Measurements from ENCODE around the gene UNC80. TPM values are rescaled to one million over a fixed set of nuclear protein-coding genes. Genes with fewer than 3 reads are reported as not detected.

Gene UNC80
- total RNA-seq, 1 experiment from 2014 or later = under 0.01 TPM

DNA sequence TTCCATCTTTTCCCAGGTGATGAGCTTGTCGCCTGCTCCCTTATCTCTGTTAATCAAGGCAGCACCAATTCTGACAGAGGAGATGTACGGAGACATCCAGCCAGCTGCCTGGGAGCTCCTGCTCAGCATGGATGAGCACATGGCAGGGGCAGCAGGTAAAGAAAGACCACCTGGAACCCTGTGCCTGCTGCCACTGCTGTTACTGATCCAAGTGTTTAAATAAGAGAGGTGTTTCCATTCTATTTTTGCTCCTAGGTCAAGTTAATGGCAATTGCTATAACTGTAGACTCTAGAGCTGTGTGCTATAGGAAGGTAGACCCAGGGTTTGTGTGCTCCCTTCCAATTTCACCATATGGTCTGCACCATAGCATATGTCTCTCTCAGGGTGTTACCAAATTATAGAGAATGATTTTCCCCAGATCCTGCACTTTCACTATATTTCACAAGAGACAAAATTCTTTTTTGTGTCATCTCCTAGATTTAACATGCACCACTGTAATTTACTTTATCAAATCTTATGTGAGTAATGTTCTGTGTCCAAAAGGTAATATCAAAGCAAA is 142.2 kb downstream of the UNC80 start:
- no peak for DNase-seq (ENCODE audit: low read depth)

DNA sequence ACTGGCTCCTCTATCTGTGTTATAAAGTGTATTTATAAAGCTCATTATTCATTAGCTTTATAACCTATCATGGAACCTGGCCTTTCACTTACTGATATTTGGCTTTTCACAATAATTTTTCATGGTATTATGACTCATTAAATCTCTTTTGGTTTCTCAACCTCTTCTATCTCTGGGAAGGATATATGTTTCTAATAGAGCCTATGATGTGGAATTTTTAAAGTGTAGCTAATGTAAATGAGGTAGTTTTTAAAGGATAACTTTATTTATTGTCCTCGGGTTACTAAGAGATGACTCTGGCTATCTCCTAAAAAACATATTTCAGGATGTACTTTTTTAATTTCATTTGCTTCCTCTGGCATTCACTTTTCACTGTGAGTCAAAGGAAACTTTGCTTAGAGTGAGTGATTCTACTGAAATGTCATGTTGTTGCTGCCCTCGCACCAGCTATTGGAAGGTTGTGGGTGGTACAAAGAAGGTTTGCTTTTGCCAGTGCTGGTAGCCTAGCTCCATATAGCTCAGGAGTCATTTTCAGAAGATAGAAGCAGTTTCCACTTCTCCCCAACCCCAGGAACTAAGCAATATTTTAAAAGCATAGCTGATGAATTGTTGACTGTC is 145.6 kb downstream of the UNC80 start:
- DNase-seq (ENCODE audit: low read depth) = no peak

DNA sequence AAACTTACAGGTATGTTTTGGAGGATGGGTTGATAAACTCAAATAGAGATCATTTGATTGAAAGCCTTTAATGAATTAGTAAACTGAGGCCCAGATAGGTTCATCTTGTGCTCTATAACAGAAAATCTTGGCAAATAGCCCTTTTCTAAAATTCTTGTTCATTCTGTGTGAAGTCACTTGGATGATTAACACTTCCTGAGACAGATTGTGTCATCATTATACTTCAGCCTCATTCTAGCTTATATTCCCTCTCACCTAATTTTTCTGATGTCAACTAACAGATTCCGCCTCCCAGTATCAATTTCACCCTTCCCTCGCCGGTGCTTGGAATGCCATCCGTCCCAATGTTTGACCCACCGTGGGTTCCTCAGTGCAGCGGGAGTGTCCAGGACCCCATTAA is 146.6 kb downstream of the UNC80 start:
- DNase-seq (ENCODE audit: low read depth) = no peak

DNA sequence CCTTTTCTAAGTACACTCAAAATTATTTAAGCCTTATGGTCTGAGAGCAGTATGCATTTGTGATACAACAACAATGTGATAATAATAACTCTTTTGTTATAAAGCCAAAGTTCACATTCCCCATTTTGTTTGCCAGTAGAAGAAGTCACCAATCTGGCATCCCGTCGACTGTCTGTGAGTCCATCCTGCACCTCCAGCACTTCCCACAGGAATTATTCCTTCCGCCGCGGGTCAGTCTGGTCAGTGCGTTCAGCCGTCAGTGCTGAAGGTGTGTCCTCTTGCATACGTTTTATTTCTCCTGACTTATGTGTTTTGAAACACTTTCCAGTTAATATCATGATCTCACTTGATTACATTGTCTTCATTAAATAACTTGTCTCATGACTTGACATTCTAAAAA is 150.5 kb downstream of the UNC80 start:
- DNase-seq (ENCODE audit: low read depth) = no peak

DNA sequence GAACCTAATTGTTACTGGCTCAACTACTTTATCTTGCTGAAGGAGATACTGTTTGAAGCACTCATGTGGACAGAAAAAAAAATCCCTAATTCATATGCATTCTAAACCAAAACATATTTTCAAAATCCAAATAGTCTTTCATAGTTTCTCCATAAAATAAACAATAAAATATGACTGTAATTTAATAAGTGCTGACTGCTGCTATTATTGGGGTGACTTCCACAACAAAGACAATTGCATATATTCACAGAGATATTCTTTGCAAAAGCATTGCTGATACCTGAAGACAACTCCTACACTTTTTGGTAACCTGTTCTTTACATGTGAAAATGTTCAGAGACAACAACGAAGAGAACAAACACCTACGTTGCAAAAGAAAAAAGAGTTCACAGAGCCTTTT is 157.7 kb downstream of the UNC80 start:
- DNase-seq (ENCODE audit: low read depth) = no peak

DNA sequence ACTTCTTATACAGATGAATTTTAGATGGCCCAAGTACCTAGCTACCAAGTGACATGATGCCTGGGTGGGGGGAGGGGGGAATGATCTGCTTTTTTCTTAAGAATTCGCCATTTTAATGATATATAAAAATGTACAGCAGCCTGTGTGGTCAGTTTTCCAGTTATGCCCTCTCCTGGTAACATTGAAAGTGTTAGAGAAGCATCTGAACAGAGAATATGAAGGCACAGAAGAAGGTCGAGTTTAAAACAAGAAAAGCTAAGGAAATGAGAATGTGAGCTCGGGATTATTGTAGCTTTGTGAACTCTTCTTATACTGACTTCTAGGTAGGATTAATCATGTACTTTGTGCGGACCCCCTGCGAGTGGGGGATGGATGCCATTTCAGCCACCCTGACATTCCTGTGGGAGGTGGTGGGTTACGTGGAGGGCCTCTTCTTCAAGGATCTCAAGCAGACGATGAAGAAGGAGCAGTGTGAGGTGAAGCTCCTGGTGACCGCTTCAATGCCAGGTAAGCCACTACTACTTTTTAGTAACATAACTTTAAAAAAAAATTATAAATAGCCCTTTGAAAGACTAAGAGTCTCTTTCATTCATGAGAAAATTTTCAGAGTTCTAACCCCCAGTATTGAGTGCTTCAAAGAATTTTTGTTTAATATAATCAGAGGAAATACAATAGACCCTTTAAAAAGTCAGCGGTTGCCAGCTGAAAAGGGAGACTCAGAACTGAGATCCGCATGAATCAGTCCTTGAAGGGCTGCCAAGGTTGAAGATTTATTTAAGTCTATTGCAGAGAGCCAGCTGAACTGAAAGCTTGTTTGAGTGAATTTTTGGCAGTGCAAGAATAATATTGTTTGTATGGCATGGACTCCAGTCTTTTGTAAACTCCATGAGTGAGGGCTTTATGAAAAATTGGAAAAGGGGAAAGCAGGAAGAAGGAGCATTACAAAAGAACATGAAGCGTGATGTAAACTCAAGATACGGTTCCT is 162.2 kb downstream of the UNC80 start:
- peak; percentile 75 for DNase-seq (ENCODE audit: low read depth)

DNA sequence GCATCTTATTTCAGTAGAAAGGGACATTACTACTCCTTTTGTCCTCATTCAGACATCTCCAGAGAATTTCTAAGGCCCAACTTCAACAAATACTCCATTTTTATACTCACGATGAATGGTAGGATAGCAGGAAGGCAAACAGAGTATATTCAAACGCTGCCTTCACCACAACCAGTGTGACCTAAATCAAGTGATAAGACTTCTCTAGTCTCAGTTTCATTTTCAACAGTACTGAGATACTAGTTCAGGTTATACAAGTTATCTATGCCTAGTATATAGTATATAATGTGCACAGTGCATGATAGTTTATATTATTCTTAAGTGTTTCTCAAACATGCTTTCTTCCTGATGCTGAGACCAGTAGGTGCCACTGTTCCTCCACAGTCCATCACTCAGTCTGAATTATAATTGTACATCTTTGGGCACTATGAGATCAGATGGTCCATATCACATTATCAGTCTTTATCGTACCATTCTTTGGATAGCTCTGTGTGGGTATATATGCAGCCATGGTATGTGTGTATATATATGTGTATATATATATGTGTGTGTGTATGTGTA is 164.6 kb downstream of the UNC80 start:
- no peak for DNase-seq (ENCODE audit: low read depth)

DNA sequence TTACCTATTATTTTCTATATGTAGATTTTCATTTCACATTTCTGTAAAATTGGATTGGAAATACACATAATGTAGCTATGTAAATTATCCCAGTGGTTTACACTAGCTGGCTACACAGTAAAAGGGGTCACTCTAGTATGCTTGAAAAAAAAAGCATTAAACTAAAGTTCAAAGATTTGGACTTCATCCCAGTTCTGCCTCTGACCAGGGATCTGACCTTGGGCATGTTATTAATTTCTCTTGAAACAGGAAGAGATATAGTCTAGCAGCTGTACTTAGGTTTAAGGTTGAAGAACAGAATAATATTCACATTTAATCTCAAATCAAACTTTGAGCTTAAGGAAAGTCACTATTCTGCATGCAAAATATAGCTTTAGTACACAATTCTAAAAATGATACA is 166.3 kb downstream of the UNC80 start:
- DNase-seq (ENCODE audit: low read depth) = no peak

DNA sequence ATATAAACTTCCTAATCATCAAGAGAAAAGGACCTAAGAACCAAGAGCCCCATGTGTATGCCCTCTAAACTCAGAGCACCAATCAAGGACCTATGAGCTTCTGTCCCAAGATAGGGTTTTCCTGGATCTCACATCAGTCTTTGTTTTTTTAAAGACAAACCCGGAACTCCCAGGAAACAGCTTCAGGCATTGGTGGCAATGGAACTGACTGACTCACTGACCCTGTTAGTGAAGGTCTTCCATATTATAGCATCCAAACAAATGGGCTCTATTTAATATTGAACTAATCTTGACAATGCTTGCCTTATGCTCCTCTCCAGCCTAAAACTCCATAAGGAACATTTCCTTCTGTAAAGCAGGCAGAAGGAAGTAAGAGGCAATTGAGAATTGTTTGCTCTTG is 167.3 kb downstream of the UNC80 start:
- DNase-seq (ENCODE audit: low read depth) = peak; percentile 61

DNA sequence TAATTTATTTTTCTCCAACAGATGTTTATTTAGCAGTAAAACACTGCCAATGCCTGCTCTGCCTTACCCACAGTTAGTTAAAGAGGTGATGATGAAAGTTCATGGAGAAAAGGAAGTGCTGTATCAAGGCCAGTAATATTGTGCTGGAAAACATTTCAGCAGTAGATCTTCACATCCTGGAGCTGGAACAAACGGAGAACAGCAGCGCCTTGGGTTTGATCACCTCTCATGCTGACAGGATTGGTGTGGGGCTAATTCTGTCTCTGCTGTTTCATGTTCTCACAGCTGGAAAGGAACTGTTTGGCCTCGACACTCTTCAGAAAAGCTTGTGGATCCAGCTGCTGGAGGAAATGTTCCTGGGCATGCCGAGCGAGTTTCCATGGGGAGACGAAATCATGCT is 169.3 kb downstream of the UNC80 start:
- no peak for DNase-seq (ENCODE audit: low read depth)

DNA sequence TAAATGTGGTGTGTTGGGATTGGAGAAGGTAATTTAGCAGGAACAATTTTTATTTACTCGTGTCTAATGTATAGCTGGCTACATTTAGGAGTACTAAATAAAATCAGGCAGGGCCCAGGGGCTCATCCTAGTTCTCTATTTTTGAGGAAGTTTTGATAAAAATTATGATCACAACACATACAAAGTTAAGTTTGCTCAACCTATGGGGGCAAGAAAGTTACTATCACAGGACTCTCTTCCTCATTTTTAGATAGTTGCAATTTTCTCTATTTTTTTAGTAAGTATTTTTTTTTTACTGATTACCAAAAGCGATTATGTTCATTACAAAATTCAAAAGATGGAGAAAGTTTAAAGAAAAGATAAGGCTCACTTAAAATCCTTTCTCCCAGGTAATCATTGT is 170.8 kb downstream of the UNC80 start:
- DNase-seq (ENCODE audit: low read depth) = no peak

DNA sequence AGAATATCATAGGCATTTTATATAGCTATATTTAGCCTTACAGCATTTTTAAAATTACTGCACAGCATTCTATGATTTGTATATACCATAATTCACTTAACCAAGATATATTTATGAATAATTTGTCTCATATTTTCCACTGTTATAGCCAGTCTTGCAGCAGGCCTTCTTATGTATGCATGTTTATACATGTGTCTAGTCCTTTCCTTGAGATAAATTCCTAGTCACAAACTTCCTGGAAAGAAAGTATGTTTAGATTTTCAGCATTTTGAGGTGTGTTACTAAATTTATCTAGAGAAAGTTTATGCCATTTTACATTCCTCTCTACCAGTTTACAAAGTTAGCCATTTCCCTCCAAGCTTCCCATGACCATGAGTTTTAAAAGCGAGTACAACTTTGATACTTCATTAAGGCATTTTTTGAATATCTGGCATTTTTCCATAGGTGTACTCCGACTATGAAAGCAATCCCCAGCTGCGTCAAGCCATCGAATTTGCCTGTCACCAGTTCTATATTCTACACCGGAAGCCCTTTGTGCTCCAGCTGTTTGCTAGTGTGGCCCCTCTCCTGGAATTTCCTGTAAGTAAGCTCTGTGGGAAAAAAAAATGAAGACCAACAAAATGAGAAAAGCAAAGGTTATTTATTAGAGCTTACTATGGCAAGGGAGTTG is 171.4 kb downstream of the UNC80 start:
- DNase-seq (ENCODE audit: low read depth) = no peak

DNA sequence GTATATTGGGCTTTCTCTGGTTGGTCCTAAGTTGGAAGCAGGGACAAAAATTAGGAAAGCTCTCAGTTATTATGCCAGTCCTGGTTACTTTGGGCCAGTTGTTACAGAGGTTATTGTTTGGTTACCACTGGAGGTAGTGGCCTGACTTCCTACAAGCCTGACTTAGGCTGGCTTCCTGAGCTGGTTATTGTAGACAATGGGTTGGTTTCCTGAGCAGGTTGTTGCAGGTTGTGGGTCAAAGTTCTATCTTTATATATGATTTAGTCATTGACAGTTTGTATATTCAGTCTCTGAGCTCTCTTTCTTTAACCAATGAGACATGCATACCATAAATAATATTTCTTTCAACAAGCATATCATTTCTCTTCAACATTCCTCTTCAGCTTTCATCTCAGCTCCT is 172.1 kb downstream of the UNC80 start:
- DNase-seq (ENCODE audit: low read depth) = no peak

DNA sequence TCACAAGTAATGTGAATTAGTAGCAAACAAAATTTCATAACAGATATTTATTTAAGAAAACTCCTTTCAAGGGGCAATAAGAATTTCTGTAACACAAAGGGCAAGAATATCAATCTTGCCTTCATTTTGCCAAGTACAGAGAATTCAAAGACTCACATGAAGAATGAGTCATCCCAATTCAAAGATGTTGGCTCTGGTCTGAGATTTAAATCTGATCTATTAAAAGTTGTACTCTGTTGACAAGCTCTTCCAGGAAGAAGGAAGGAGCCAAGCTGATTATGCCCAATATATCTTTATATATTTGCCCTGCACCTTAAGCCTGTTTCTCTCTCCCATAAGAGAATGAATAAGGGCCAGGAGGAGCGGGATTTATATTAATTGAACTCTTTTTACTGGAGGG is 174.9 kb downstream of the UNC80 start:
- peak; percentile 6 for DNase-seq (ENCODE audit: low read depth)

DNA sequence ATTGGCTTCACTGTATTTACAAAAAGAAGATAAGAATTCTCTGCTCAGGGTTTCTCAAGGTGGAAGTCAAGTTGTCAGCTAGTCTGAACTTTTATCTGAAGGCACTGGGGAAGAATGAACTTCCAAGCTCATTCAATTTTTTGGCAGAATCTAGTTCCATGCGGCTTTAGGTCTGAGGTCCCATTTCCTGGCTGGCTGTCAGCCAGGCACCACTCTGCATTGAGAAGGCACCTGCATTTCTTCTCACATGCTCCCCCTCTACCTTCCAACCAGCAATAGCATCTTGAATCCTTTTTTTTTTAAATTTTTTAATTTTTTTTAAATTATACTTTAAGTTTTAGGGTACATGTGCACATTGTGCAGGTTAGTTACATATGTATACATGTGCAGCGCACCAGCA is 184.6 kb downstream of the UNC80 start:
- DNase-seq (ENCODE audit: low read depth) = no peak

DNA sequence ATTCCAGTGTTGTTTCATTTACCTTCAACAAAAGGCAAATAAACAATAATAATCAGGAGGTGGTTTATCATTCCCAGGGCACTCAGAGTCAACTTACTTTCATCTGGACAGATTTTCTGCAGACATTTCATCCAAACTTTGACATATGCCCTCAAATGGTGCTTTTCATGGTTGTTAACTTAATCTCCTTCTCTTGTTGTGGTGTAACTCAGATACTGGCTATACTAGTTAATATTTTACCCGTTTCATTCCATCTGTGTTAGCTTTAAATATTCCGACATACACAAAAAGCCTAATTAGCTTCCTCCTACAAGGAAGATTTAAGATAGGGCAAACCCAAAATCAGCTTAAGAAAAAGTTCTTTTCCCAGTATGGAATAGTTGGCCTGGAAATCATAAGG is 186.4 kb downstream of the UNC80 start:
- no peak for DNase-seq (ENCODE audit: low read depth)

DNA sequence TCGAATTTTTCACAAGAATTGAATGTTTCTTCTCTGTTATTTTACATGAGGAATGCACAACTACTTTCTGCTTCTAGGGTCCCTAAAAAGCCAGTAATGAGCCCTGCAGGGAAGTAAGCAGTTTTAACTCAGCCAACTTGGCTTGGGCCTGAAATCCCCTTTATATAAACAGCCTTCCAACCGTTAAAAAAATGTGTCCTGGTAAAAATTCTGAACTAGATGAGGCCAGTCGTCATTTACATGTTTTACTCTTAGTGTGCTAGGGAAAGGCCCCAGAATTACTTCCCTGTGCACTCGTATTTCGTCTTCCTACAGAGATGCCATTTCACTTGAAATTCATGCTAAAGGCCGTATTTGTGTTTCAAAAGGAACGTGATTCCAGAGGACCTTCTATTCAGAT is 188.4 kb downstream of the UNC80 start:
- no peak for DNase-seq (ENCODE audit: low read depth)

DNA sequence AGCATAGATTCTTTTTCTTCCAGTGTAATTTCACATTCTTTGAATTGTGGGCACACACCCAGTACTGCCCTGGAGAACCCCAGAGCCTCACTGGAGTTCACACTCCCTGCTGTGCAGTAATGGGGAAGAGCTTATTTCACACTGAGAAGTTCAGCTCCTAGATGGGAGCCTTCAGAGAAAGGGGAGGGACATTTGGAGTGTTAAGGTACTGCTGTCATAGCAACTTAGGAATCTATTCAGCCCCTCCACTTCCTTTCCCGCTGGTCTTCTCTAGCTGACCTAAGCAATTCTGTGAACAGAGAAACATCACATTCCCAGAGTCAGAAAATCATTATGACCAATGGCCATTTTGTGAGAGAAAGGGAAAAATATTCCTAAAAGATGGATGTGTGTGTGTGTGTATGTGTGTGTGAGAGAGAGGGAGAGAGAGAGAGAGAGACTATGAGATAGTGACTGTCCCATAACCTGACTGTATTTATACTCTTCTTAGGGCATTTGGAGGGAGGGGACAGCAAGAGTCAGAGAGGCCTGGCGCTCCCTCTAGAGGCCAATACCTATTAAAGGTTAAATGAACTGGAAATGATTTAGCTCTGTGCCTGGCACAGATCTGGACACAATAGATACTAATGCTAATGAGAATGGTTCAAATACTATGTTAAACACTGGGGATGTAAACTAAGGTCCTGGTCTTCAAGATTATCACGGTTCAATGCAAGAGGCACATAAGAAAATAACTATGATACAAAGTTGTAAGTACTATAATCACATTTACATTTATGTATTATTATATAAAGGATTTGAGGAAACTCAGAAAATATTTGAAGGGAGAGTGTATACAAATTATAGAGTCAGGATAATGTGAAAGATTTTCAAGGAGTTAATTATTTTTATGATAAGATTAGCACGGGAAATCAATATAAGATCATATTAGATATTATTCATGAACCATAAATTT is 189.3 kb downstream of the UNC80 start:
- DNase-seq (ENCODE audit: low read depth) = peak; percentile 57

DNA sequence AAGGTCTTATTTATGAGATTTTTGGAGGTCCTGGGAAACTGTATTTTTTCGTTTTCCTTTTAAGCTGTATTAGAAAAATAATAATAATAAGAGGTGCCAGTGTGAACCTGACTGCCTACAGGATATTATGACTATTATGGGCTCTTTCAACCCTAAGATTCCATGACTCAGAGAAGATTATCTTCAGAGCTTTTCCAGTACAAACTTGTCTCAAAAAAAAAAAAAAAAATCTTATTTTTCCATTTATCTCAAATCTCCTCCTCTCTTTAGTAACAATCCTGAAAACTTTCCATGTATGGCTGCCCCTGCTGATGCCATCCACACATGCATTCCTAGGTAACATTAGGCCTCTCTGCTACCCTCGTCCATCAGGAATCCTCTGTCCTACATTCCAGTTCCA is 194.1 kb downstream of the UNC80 start:
- no peak for DNase-seq (ENCODE audit: low read depth)

DNA sequence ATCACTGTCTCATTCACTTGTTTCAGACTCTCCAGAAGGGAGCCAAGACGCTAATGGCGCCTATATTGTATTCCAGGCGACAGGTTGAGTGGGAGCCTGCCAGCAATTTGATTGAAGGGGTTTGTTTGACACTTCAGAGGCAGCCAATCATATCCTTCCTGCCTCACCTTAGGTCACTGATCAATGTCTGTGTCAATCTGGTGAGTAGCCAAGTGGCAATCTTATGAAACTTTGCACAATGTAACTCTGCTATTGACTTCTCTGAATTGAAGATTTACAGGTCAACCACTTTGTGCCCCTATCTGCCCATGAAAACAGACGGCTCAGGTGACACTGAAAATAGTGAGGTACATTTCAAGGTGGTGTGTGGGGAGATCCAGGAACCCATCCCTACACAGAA is 198.1 kb downstream of the UNC80 start:
- DNase-seq (ENCODE audit: low read depth) = no peak

DNA sequence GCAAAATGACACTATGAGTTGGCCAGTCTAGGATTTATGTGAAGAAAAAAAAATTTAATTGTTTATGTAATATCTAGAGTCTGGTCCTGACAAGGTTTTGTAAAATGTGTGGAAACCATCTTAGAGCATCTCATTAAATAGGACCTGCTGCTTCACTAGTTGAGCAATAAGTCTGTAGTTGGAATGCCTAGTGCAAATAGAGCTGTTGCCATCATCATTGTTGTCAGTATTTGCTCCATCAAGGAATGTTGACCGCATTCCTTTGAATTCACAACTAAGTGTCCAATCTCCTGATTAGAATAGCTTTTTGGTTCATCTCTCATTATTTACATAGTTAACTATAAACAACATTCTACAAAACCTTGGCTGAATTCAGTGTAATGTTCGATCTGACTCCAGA is 198.6 kb downstream of the UNC80 start:
- no peak for DNase-seq (ENCODE audit: low read depth)

Measured in RPMI7951 (cell line).